Mammary epithelial cell (primary cell): Measurements from ENCODE around the gene TEX12.

Experiments
- CTCF ChIP-seq, 2 donors: IDR thresholded peaks in 1 of 2; conservative IDR thresholded peaks in 1 of 2; 2 replicates each; pipeline ENCODE4 v1.5.1; 2011 to 2012; ENCODE audit warnings: inconsistent platforms in 2 of 2, low read length in 2 of 2, mild to moderate bottlenecking in 2 of 2, control low read depth in 1 of 2, low read depth in 1 of 2; ENCODE audit not compliant: insufficient read depth in 1 of 2; ENCODE audit errors: extremely low read depth in 1 of 2
- EZH2 ChIP-seq: IDR thresholded peaks from 2 replicates; pipeline ENCODE4 v1.6.1; 2012; ENCODE audit warnings: low read length, inconsistent platforms, borderline replicate concordance

- TF ChIP-seq CTCF (conservative IDR thresholded peaks at IDR 0.05 in 1 of 2, IDR thresholded peaks at IDR 0.05 in 1 of 2; ENCODE audit: extremely low read depth in 1 of 2, insufficient read depth in 1 of 2, low read depth in 1 of 2, low read length in 2 of 2) (no peak), EZH2 (no peak)
Measured at GRCh38 chr11:112127056-112127455, 40.1 kb upstream of the TEX12 start.
